Measurements from ENCODE around the gene AUTS2.

DNA sequence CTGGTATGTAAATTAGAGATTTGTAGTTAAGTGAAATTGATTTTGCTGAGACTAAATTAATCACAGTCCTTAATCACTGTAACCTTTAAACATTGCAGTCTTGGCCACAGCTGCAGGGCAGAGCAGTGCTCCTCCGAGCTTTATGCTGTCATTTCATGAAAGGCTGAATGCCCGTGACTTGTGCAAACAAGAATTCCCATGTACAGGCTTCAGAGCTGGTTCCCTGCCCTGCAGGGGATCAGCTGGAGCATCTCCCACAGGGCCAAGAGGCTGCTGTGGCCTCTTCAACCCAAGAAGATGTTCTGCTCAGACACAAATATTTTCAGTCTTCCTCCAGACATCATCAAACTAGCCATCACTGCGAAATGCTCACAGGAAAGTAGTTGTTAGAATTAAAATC lies 419.1 kb downstream of the AUTS2 start:
- TF ChIP-seq, protein P1, sequence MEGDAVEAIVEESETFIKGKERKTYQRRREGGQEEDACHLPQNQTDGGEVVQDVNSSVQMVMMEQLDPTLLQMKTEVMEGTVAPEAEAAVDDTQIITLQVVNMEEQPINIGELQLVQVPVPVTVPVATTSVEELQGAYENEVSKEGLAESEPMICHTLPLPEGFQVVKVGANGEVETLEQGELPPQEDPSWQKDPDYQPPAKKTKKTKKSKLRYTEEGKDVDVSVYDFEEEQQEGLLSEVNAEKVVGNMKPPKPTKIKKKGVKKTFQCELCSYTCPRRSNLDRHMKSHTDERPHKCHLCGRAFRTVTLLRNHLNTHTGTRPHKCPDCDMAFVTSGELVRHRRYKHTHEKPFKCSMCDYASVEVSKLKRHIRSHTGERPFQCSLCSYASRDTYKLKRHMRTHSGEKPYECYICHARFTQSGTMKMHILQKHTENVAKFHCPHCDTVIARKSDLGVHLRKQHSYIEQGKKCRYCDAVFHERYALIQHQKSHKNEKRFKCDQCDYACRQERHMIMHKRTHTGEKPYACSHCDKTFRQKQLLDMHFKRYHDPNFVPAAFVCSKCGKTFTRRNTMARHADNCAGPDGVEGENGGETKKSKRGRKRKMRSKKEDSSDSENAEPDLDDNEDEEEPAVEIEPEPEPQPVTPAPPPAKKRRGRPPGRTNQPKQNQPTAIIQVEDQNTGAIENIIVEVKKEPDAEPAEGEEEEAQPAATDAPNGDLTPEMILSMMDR (IDR thresholded peaks at IDR 0.05; ENCODE audit: low read depth, low read length, missing input control) = no peak
- TF ChIP-seq, protein P2, sequence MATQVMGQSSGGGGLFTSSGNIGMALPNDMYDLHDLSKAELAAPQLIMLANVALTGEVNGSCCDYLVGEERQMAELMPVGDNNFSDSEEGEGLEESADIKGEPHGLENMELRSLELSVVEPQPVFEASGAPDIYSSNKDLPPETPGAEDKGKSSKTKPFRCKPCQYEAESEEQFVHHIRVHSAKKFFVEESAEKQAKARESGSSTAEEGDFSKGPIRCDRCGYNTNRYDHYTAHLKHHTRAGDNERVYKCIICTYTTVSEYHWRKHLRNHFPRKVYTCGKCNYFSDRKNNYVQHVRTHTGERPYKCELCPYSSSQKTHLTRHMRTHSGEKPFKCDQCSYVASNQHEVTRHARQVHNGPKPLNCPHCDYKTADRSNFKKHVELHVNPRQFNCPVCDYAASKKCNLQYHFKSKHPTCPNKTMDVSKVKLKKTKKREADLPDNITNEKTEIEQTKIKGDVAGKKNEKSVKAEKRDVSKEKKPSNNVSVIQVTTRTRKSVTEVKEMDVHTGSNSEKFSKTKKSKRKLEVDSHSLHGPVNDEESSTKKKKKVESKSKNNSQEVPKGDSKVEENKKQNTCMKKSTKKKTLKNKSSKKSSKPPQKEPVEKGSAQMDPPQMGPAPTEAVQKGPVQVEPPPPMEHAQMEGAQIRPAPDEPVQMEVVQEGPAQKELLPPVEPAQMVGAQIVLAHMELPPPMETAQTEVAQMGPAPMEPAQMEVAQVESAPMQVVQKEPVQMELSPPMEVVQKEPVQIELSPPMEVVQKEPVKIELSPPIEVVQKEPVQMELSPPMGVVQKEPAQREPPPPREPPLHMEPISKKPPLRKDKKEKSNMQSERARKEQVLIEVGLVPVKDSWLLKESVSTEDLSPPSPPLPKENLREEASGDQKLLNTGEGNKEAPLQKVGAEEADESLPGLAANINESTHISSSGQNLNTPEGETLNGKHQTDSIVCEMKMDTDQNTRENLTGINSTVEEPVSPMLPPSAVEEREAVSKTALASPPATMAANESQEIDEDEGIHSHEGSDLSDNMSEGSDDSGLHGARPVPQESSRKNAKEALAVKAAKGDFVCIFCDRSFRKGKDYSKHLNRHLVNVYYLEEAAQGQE (IDR thresholded peaks at IDR 0.05) = no peak
- TF ChIP-seq, protein P3, sequence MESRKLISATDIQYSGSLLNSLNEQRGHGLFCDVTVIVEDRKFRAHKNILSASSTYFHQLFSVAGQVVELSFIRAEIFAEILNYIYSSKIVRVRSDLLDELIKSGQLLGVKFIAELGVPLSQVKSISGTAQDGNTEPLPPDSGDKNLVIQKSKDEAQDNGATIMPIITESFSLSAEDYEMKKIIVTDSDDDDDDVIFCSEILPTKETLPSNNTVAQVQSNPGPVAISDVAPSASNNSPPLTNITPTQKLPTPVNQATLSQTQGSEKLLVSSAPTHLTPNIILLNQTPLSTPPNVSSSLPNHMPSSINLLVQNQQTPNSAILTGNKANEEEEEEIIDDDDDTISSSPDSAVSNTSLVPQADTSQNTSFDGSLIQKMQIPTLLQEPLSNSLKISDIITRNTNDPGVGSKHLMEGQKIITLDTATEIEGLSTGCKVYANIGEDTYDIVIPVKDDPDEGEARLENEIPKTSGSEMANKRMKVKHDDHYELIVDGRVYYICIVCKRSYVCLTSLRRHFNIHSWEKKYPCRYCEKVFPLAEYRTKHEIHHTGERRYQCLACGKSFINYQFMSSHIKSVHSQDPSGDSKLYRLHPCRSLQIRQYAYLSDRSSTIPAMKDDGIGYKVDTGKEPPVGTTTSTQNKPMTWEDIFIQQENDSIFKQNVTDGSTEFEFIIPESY (IDR thresholded peaks at IDR 0.05) = no peak
- TF ChIP-seq, protein P4, sequence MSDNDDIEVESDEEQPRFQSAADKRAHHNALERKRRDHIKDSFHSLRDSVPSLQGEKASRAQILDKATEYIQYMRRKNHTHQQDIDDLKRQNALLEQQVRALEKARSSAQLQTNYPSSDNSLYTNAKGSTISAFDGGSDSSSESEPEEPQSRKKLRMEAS (IDR thresholded peaks at IDR 0.05) = no peak
- no peak for TF ChIP-seq JUND (IDR thresholded peaks at IDR 0.05)
- TF ChIP-seq YY1 (IDR thresholded peaks at IDR 0.05) = no peak
- no peak for TF ChIP-seq FOXA1 (IDR thresholded peaks at IDR 0.05)
- no peak for TF ChIP-seq EGR1 (IDR thresholded peaks at IDR 0.05; ENCODE audit: low read depth in 2 of 2)
- no peak for TF ChIP-seq RXRA (IDR thresholded peaks at IDR 0.05)
- TF ChIP-seq, protein P5, sequence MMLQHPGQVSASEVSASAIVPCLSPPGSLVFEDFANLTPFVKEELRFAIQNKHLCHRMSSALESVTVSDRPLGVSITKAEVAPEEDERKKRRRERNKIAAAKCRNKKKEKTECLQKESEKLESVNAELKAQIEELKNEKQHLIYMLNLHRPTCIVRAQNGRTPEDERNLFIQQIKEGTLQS (IDR thresholded peaks at IDR 0.05) = no peak
- TF ChIP-seq HNF4G (IDR thresholded peaks at IDR 0.05) = no peak
- no peak for TF ChIP-seq RAD21 (IDR thresholded peaks at IDR 0.05)
- TF ChIP-seq TAF1 (conservative IDR thresholded peaks at IDR 0.05) = no peak
- TF ChIP-seq SP1 (IDR thresholded peaks at IDR 0.05) = no peak
